ENCODE measurements around the gene PHACTR4. TPM values are rescaled to one million over a fixed set of nuclear protein-coding genes. Genes with fewer than 3 reads are reported as not detected.

The PHACTR4 gene
- total and polyA plus RNA-seq, 2 experiments from 2014 or later = 35.4 to 47.1 TPM

DNA sequence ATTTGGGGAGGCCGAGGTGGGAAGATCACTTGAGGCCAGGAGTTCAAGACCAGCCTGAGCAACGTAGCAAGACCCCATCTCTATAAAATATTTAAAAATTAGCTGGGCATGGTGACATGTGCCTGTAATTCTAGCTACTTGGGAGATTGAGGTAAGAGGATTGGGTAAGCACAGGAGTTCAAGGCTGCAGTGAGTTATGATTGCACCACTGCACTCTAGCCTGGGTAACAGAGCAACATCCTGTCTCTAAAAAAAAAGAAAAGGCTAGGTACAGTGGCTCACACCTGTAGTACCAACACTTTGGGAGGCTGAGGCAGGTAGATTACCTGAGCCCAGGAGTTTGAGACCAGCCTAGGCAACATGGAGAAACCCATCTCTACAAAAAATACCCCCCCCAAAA lies 100.6 kb downstream of the PHACTR4 start:
- Histone ChIP-seq H3K4me2 (no peak overlapping the region), H3K36me3 (ENCODE audit: insufficient read depth) (peaks cover 27% of the 10 kb centered on the region), H3F3A (replicated peaks; ENCODE audit: low read depth) (peaks cover 5% of the 10 kb centered on the region; the same call in 1 of the 2 replicates), H2AFZ (no peak overlapping the region), H4K20me1 (replicated peaks; ENCODE audit: insufficient read depth) (no peaks in the 10 kb centered on the region), H3K9me2 (ENCODE audit: insufficient read depth) (no peaks in the 10 kb centered on the region), H3K4me1 (ENCODE audit: insufficient read depth) (no peaks in the 10 kb centered on the region), H3K79me2 (replicated peaks; ENCODE audit: insufficient read depth) (no peaks in the 10 kb centered on the region), H3K4me3 (no peak overlapping the region), H3K27me3 (ENCODE audit: insufficient read depth) (no peaks in the 10 kb centered on the region), H3K27ac (ENCODE audit: low read depth) (no peak overlapping the region)
- no peak for TF ChIP-seq REST (IDR thresholded peaks at IDR 0.05; ENCODE audit: unreplicated experiment)
- no peak for TF ChIP-seq CTCF (conservative IDR thresholded peaks at IDR 0.05; ENCODE audit: low read depth in 2 of 2)
- no peak for TF ChIP-seq EZH2phosphoT487 (IDR thresholded peaks at IDR 0.05; ENCODE audit: unreplicated experiment)
- TF ChIP-seq NANOG (IDR thresholded peaks at IDR 0.05; ENCODE audit: borderline replicate concordance) = no peak
- TF ChIP-seq CREB1 (CRISPR knock-in tag; IDR thresholded peaks at IDR 0.05; ENCODE audit: low read depth) = no peak
- TF ChIP-seq STAT1 (IDR thresholded peaks at IDR 0.05; ENCODE audit: unreplicated experiment) = no peak
- TF ChIP-seq ZNF331 (CRISPR knock-in tag; IDR thresholded peaks at IDR 0.05; ENCODE audit: low read depth) = no peak
- TF ChIP-seq JUNB (IDR thresholded peaks at IDR 0.05; ENCODE audit: unreplicated experiment) = no peak
- TF ChIP-seq, protein P1, sequence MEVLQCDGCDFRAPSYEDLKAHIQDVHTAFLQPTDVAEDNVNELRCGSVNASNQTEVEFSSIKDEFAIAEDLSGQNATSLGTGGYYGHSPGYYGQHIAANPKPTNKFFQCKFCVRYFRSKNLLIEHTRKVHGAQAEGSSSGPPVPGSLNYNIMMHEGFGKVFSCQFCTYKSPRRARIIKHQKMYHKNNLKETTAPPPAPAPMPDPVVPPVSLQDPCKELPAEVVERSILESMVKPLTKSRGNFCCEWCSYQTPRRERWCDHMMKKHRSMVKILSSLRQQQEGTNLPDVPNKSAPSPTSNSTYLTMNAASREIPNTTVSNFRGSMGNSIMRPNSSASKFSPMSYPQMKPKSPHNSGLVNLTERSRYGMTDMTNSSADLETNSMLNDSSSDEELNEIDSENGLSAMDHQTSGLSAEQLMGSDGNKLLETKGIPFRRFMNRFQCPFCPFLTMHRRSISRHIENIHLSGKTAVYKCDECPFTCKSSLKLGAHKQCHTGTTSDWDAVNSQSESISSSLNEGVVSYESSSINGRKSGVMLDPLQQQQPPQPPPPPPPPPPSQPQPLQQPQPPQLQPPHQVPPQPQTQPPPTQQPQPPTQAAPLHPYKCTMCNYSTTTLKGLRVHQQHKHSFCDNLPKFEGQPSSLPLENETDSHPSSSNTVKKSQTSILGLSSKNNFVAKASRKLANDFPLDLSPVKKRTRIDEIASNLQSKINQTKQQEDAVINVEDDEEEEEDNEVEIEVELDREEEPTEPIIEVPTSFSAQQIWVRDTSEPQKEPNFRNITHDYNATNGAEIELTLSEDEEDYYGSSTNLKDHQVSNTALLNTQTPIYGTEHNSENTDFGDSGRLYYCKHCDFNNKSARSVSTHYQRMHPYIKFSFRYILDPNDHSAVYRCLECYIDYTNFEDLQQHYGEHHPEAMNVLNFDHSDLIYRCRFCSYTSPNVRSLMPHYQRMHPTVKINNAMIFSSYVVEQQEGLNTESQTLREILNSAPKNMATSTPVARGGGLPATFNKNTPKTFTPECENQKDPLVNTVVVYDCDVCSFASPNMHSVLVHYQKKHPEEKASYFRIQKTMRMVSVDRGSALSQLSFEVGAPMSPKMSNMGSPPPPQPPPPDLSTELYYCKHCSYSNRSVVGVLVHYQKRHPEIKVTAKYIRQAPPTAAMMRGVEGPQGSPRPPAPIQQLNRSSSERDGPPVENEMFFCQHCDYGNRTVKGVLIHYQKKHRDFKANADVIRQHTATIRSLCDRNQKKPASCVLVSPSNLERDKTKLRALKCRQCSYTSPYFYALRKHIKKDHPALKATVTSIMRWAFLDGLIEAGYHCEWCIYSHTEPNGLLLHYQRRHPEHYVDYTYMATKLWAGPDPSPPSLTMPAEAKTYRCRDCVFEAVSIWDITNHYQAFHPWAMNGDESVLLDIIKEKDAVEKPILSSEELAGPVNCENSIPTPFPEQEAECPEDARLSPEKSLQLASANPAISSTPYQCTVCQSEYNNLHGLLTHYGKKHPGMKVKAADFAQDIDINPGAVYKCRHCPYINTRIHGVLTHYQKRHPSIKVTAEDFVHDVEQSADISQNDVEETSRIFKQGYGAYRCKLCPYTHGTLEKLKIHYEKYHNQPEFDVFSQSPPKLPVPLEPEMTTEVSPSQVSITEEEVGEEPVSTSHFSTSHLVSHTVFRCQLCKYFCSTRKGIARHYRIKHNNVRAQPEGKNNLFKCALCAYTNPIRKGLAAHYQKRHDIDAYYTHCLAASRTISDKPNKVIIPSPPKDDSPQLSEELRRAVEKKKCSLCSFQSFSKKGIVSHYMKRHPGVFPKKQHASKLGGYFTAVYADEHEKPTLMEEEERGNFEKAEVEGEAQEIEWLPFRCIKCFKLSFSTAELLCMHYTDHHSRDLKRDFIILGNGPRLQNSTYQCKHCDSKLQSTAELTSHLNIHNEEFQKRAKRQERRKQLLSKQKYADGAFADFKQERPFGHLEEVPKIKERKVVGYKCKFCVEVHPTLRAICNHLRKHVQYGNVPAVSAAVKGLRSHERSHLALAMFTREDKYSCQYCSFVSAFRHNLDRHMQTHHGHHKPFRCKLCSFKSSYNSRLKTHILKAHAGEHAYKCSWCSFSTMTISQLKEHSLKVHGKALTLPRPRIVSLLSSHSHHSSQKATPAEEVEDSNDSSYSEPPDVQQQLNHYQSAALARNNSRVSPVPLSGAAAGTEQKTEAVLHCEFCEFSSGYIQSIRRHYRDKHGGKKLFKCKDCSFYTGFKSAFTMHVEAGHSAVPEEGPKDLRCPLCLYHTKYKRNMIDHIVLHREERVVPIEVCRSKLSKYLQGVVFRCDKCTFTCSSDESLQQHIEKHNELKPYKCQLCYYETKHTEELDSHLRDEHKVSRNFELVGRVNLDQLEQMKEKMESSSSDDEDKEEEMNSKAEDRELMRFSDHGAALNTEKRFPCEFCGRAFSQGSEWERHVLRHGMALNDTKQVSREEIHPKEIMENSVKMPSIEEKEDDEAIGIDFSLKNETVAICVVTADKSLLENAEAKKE (CRISPR knock-in tag; IDR thresholded peaks at IDR 0.05) = no peak
- TF ChIP-seq POLR2AphosphoS5 (IDR thresholded peaks at IDR 0.05; ENCODE audit: low read depth) = no peak
- no peak for TF ChIP-seq EZH2 (IDR thresholded peaks at IDR 0.05; ENCODE audit: low read depth, unreplicated experiment)
- no peak for TF ChIP-seq ETS1 (IDR thresholded peaks at IDR 0.05)
- no peak for TF ChIP-seq ZNF114 (CRISPR knock-in tag; IDR thresholded peaks at IDR 0.05)
- H3K4me1 Mint-ChIP-seq = no peaks in the 10 kb centered on the region
- H3K27ac Mint-ChIP-seq = no peak overlapping the region
- ATAC-seq (no peak), DNase-seq (ENCODE audit: low spot score) (no peak)
- peaks cover 35% of the 10 kb centered on the region for H3K36me3 Mint-ChIP-seq (ENCODE audit: low read depth)
- H3K27me3 Mint-ChIP-seq (ENCODE audit: insufficient read depth, low read depth, poor library complexity) = no peaks in the 10 kb centered on the region
- H3K9me3 Mint-ChIP-seq = no peaks in the 10 kb centered on the region
- H3K4me3 Mint-ChIP-seq = no peak overlapping the region

Data from GM23338 (cell line).